ENCODE data around the gene JAM3.

DNA sequence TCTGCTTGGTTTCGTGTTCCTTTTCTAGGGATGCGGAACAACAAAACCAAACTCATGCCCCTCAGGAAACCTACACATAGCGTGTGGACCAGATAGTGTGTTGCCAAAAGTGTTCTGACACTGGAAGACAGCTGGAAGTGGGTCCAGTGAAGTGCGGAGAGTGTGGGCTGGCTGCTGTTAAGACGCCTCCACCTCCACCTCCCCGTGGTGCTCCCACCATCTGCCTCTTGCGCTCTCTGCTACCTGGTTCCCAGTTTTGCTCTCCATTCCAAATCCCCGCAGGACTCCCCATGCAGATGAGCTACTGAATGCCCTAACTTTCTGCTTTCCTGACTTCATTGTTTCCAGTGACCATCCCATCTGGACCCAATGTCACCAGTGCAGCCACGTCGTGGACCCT is 103.1 kb downstream of the JAM3 start:
- TF ChIP-seq CTCF (conservative IDR thresholded peaks at IDR 0.05) (no peak), ZFX (IDR thresholded peaks at IDR 0.05) (no peak)

Measured in C4-2B (cell line).